Astrocyte of the cerebellum (primary cell): ENCODE data around the gene RASA3.

Experiments
- DNase-seq: peaks from one replicate; pipeline ENCODE4 v3.0.0-alpha.2; 2011; ENCODE audit warnings: low read depth
- H3K4me3 ChIP-seq: 2 replicates; pipeline ENCODE4 v1.5.1; 2011; ENCODE audit warnings: mild to moderate bottlenecking, low read depth, low read length, moderate library complexity
- CTCF ChIP-seq: IDR thresholded peaks from 2 replicates; pipeline ENCODE4 v1.5.1; 2012; ENCODE audit warnings: low read length, low read depth, moderate library complexity, mild to moderate bottlenecking; ENCODE audit errors: missing control alignments
- in situ Hi-C: cut with HindIII; loops from 2 replicates; pipeline ENCODE4 v1.10.0; 2017; ENCODE audit warnings: low sequenced_read_pairs

RASA3 gene

GRCh38 chr13:114008964-114009589 is 123.3 kb downstream of the RASA3 start:
- no peak for DNase-seq
- no peak for TF ChIP-seq CTCF
- in situ Hi-C loops: no loop called here

GRCh38 chr13:114007566-114007965 is 124.9 kb downstream of the RASA3 start:
- no peak for TF ChIP-seq CTCF
- in situ Hi-C loops: no loop called here
- DNase-seq: no peak
- H3K4me3 ChIP-seq: no peak overlapping the region

More at GRCh38 chr13:114008964-114009589, 123.3 kb downstream of the RASA3 start:
- no peak overlapping the region for H3K4me3 ChIP-seq

- in situ Hi-C loops: no loop called here
- no peak for DNase-seq
- TF ChIP-seq CTCF: no peak
- no peak overlapping the region for H3K4me3 ChIP-seq
Observed at GRCh38 chr13:114005206-114005724, 127.2 kb downstream of the RASA3 start.

GRCh38 chr13:114004420-114005205 is 127.8 kb downstream of the RASA3 start:
- DNase-seq: no peak
- no peak overlapping the region for H3K4me3 ChIP-seq
- TF ChIP-seq CTCF: no peak
- in situ Hi-C loops: no loop called here

GRCh38 chr13:114002771-114003321 is 129.6 kb downstream of the RASA3 start:
- TF ChIP-seq CTCF: no peak
- no peak overlapping the region for H3K4me3 ChIP-seq
- in situ Hi-C loops: no loop called here
- no peak for DNase-seq

- in situ Hi-C loops: no loop called here
- DNase-seq: no peak
- no peak for TF ChIP-seq CTCF
- no peak overlapping the region for H3K4me3 ChIP-seq
Observed at GRCh38 chr13:114002009-114002544, 130.3 kb downstream of the RASA3 start.
